ENCODE results near the gene SPG11.

Gene SPG11

DNA sequence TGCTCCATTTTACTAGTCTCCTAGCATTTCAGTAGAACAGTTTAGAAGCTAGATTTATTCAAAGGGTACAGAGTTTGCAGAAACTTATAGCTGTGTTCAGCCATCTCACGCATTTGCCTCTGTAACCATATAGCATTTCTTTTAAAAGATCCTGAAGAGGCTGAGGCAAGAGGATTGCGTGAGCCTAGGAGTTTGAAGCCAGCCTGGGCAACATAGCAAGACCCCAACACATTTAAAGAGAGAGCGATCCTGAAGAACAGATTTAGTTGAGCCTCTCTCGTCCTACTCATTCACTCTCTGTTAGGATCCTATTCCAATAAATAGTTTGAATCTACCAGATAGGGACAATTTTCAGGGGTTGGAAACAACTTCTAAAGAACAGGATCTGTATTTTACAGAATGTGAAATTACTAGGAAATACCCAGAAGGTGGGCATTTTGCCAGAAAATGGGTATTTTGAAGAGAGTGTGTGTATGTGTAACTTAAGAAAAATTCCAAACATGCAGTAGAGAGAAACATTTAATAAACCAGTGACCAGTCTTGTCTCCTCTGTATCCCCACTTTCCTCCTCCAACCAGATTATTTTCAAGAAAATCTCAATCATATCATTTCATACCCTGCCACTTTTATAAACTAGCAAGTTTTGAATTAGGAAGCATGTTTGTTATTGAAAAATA is 122.0 kb downstream of the SPG11 start:
- DNase-seq (ENCODE audit: insufficient read length, low spot score) = no peak

DNA sequence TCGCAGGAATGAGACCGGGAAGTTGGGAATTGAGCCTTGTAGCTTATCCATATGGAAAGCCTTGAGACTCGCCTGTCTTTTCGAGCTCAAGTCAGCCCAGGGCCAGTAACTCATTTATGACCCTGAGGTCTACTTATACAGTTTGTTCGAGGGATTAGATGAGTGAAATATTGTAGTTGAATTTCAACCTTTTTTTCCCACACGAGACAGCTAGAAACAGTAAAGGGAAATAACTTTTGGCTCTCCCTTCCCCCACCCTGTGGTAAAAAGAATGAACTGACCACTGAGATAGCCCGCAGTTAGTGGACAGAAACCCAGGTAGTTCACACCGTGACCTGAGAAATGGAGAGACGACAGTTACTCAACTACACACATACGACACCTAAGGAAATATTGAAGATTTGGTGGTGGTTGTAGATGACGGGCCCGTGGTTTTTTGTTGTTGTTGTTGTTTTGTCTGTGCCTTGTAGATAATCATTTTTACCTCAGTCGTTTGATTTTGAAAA is 125.7 kb downstream of the SPG11 start:
- FAIRE-seq (no peak), DNase-seq (ENCODE audit: insufficient read length, low spot score) (no peak)
- TF ChIP-seq, protein P1, sequence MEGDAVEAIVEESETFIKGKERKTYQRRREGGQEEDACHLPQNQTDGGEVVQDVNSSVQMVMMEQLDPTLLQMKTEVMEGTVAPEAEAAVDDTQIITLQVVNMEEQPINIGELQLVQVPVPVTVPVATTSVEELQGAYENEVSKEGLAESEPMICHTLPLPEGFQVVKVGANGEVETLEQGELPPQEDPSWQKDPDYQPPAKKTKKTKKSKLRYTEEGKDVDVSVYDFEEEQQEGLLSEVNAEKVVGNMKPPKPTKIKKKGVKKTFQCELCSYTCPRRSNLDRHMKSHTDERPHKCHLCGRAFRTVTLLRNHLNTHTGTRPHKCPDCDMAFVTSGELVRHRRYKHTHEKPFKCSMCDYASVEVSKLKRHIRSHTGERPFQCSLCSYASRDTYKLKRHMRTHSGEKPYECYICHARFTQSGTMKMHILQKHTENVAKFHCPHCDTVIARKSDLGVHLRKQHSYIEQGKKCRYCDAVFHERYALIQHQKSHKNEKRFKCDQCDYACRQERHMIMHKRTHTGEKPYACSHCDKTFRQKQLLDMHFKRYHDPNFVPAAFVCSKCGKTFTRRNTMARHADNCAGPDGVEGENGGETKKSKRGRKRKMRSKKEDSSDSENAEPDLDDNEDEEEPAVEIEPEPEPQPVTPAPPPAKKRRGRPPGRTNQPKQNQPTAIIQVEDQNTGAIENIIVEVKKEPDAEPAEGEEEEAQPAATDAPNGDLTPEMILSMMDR (IDR thresholded peaks at IDR 0.05; ENCODE audit: insufficient read depth, missing control alignments) = no peak

More for the DNA sequence above, 122.0 kb downstream of the SPG11 start:
- no peak for FAIRE-seq
- TF ChIP-seq, protein P1 (IDR thresholded peaks at IDR 0.05; ENCODE audit: insufficient read depth, missing control alignments) = no peak

DNA sequence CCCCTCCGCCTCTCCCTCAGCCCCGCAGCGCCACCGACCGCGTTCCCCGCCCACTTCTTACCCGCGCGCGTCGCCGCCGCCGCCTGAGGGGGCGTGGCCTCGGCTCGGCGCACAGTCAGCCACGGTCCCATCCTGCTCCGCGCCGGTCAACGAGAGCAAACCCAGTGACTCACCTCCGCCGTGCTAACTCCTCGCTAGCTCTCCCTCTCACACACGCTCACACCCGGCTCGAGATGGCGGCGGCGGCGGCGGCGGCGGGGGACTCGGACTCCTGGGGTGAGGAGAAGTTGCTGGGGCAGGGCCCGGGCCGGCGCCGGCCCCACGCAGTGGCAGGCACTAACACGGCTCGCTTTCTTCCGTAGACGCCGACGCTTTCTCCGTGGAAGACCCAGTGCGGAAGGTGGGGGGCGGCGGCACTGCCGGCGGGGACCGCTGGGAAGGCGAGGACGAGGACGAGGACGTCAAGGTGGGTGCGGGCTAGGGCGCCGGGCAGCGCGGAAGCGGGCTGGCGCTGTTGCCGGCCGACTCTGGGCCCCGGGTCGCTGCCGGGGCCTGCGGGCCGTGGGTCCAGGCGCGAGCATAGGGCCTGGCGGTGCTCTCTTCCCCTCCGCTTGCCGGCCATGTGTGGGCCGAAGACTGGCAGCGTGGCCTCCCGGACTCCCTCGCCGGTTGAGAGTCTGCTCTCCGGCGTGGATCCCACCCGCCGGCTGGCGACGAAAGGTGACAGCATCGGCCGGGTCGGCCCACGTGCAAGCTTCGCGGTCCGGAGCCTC is 126.3 kb downstream of the SPG11 start, which contains the start of gene EIF3J:
Gene EIF3J (plus strand): TSS at position 186 of the 773 bp plus-strand sequence. CDS start 48 bp downstream, at position 234.
- TF ChIP-seq, protein P1 (IDR thresholded peaks at IDR 0.05; ENCODE audit: insufficient read depth, missing control alignments) = no peak
- FAIRE-seq (no peak), DNase-seq (ENCODE audit: insufficient read length, low spot score) (no peak)

- FAIRE-seq (no peak), DNase-seq (ENCODE audit: insufficient read length, low spot score) (peak; percentile 79)
- TF ChIP-seq, protein P1 (IDR thresholded peaks at IDR 0.05; ENCODE audit: insufficient read depth, missing control alignments) = peak; percentile 20
Measured at GRCh38 chr15:44536302-44536961, 127.0 kb downstream of the SPG11 start.

DNA sequence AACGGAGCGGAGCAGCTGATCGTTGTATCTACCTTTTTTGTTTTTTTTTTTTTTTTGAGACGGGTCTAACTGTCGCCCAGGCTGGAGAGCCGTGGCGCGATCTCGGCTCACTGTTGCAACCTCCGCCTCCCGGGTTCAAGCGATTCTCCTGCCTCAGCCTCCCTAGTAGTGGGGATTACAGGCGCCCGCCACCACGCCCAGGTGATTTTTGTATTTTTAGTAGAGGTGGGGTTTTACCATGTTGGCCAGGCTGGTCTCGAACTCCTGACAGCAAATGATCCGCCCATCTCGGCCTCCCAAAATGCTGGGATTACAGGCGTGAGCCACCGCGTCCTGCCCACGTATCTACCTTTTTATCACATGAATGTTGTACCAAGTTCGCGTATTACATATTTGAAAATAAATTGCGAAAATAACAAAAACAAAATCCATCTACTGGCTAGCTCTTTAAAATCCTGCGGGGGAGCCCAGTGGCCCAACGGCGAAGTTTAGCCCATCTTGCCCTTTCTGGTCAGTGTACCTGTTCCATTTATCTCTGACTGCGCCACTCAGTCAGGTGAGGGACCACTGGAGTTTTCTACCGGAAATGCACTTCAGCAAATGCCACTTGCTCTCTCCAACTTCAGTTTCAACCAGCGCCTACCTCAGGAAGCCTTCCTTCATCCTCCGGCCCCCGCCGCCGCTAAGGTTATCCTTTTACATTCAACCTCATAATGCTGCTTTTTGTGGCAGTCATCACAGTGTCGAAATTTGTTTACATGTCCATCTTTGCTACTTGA is 127.8 kb downstream of the SPG11 start:
- FAIRE-seq = no peak
- TF ChIP-seq, protein P1 (IDR thresholded peaks at IDR 0.05; ENCODE audit: insufficient read depth, missing control alignments) = no peak
- DNase-seq (ENCODE audit: insufficient read length, low spot score) = no peak

DNA sequence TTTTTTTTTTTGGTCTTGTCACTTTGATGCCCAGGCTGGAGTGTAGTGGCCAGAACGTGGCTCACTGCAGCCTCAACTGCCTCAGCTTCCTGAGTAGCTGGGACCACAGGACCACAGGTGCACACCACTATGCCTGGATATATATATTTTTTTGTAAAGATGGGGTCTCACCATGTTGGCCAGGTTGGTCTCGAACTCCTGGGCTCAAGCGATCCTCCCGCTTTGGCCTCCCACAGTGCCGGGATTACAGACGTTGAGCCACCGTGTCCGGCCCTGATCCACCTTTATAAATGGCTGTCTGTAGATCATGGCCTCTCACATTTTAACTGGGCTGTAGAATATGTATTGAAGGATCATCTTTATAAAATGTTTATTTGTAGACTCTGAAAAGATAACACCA is 128.4 kb downstream of the SPG11 start:
- TF ChIP-seq, protein P1 (IDR thresholded peaks at IDR 0.05; ENCODE audit: insufficient read depth, missing control alignments) = no peak
- DNase-seq (ENCODE audit: insufficient read length, low spot score) (no peak), FAIRE-seq (no peak)
